ENCODE data around the gene IGFBP5. TPM values are rescaled to one million over a fixed set of nuclear protein-coding genes. Genes with fewer than 3 reads are reported as not detected.

Gene IGFBP5
- total and polyA plus RNA-seq, 2 of the 8 experiments (the other 6 are each of a cell fraction or from before 2014, with no cell fraction given): 2.2 to 2.5 TPM

DNA sequence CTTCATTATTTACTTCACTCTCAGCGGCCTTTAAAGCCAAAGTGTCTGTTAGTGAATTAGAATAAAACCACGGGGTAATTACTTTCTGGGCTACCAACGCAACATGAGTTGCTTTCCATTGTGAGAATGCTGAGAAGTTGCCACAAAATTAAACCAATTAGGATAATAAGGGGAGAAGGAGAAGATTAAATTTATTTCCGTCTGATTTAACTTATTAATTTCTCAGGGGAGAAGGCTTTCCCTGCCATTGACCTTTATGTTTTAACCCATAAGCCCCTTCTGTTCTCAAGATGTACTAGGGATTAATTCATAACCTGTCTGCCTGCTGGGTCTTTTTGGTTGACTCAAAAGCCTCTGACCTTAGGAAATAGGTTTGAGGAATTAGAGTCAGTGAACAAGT lies 42.3 kb upstream of the IGFBP5 start:
- Histone ChIP-seq H3K4me3 (ENCODE audit: extremely low read depth in 1 of 4, insufficient read depth in 2 of 4, low read depth in 3 of 4, low read length in 4 of 4) (no peak overlapping the region), H4K8ac (ENCODE audit: extremely low read depth, insufficient read depth, low read length) (no peak overlapping the region), H2BK15ac (ENCODE audit: low read length) (no peak overlapping the region), H3K23me2 (ENCODE audit: low read depth, low read length) (no peaks in the 10 kb centered on the region), H3K4me2 (ENCODE audit: insufficient read depth in 1 of 2, low read depth in 2 of 2, low read length in 2 of 2) (no peak overlapping the region), H4K91ac (replicated peaks; ENCODE audit: insufficient read length, low read length) (no peak overlapping the region), H2AK5ac (ENCODE audit: low read depth, low read length) (no peak overlapping the region), H4K20me1 (replicated peaks in 1 of 2; ENCODE audit: control insufficient read depth in 1 of 2, insufficient read depth in 2 of 2, low read length in 2 of 2) (no peaks in the 10 kb centered on the region), H3K14ac (ENCODE audit: insufficient read length) (no peak overlapping the region), H2BK120ac (replicated peaks; ENCODE audit: low read depth, low read length) (no peak overlapping the region), H3K4me1 (replicated peaks in 1 of 4; ENCODE audit: control insufficient read depth in 3 of 4, insufficient read depth in 4 of 4, low read length in 3 of 4) (peaks cover 0 to 10% (median 1%) of the 10 kb centered on the region in 4 experiments; a peak in 3 of 7 replicates), H3K9me3 (ENCODE audit: insufficient read depth in 2 of 2, low read depth in 1 of 2, low read length in 1 of 2) (no peaks in the 10 kb centered on the region), H2AFZ (ENCODE audit: low read length) (no peak overlapping the region), H3K79me2 (ENCODE audit: control insufficient read depth in 1 of 2, insufficient read depth in 2 of 2, low read length in 2 of 2) (no peaks in the 10 kb centered on the region), H3K27ac (ENCODE audit: low read depth, low read length) (no peak overlapping the region), H3K18ac (ENCODE audit: extremely low read depth, low read length) (no peak overlapping the region), H3K79me1 (ENCODE audit: low read depth, low read length) (no peaks in the 10 kb centered on the region), H3K56ac (replicated peaks; ENCODE audit: insufficient read length, low read depth, low read length) (no peak overlapping the region), H3K27me3 (replicated peaks in 1 of 4; ENCODE audit: control insufficient read depth in 3 of 4, extremely low read depth in 1 of 4, insufficient read depth in 3 of 4, low read length in 3 of 4) (no peaks in the 10 kb centered on the region), H2BK5ac (ENCODE audit: low read depth, low read length) (no peak overlapping the region), H3K23ac (ENCODE audit: insufficient read length) (no peak overlapping the region), H2BK12ac (ENCODE audit: low read depth, low read length) (no peak overlapping the region), H3K36me3 (ENCODE audit: control insufficient read depth in 2 of 4, insufficient read depth in 4 of 4, low read length in 3 of 4) (no peaks in the 10 kb centered on the region), H3K4ac (replicated peaks; ENCODE audit: insufficient read length, low read depth, low read length) (no peak overlapping the region), H3K9ac (replicated peaks in 1 of 4; ENCODE audit: extremely low read depth in 1 of 4, low read depth in 3 of 4, low read length in 3 of 4) (no peak overlapping the region), H2BK20ac (ENCODE audit: low read length) (no peak overlapping the region), H4K5ac (ENCODE audit: insufficient read length, low read depth, low read length) (no peak overlapping the region)
- FAIRE-seq (no peak), DNase-seq (ENCODE audit: low read depth in 1 of 2, low spot score in 2 of 2) (no peak)
- ChIA-PET POLR2A (ENCODE audit: partially characterized antibody) (interaction anchor here (0.6 kb wide), 1 partner anchor 70 kb away, joined by 3 read pairs; no protein-coding TSS in a partner anchor), CTCF (ENCODE audit: partially characterized antibody) (interaction anchor here (1.3 to 1.5 kb wide), 3 partner anchors 8 to 37 kb away, joined by 3 to 4 read pairs (median 3); no protein-coding TSS in a partner anchor)
- WGBS, 2 experiments (ENCODE audit: extremely low coverage in 1 of 2, insufficient coverage in 1 of 2, insufficient read length in 1 of 2, insufficient replicate concordance in 2 of 2, low coverage in 1 of 2, low lambda C conversion rate in 2 of 2, missing lambda C conversion rate in 1 of 2): 86% methylated on average over 4 of the region's 4 CpGs; no CpG with 5 or more reads in 1 of the 2 experiments
- TF ChIP-seq, protein P1, sequence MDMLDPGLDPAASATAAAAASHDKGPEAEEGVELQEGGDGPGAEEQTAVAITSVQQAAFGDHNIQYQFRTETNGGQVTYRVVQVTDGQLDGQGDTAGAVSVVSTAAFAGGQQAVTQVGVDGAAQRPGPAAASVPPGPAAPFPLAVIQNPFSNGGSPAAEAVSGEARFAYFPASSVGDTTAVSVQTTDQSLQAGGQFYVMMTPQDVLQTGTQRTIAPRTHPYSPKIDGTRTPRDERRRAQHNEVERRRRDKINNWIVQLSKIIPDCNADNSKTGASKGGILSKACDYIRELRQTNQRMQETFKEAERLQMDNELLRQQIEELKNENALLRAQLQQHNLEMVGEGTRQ (IDR thresholded peaks at IDR 0.05; ENCODE audit: low read length): no peak
- TF ChIP-seq NRF1 (IDR thresholded peaks at IDR 0.05; ENCODE audit: low read depth, low read length) (no peak), KDM1A (IDR thresholded peaks at IDR 0.05; ENCODE audit: borderline replicate concordance, low read length) (no peak), POU5F1 (IDR thresholded peaks at IDR 0.05; ENCODE audit: low read depth, low read length) (no peak), CEBPB (IDR thresholded peaks at IDR 0.05; ENCODE audit: low read depth, low read length) (no peak), BACH1 (IDR thresholded peaks at IDR 0.05; ENCODE audit: low read length) (no peak), TBP (IDR thresholded peaks at IDR 0.05; ENCODE audit: low read depth, low read length) (no peak), EZH2 (IDR thresholded peaks at IDR 0.05; ENCODE audit: low read depth, low read length, severe bottlenecking) (no peak)
- TF ChIP-seq, protein P2, sequence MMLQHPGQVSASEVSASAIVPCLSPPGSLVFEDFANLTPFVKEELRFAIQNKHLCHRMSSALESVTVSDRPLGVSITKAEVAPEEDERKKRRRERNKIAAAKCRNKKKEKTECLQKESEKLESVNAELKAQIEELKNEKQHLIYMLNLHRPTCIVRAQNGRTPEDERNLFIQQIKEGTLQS (IDR thresholded peaks at IDR 0.05; ENCODE audit: insufficient read depth, low read depth, low read length): no peak

Data from H1 (cell line).